Stomach (tissue), 9 donors: ENCODE data around the gene COX7A2. TPM values are rescaled to one million over a fixed set of nuclear protein-coding genes. Genes with fewer than 3 reads are reported as not detected.

ENCODE experiments used
- DNase-seq, 2 donors: peaks; one replicate each; pipeline versions ENCODE4 v3.0.0 to v3.0.0-alpha.2; 2013 to 2019
- H3K27ac ChIP-seq, 5 donors: fragments of 200-600 bp in 4 of 5; sonication (generic) in 4 of 5; one replicate each; pipeline ENCODE4 v1.5.1; 2013 to 2019; ENCODE audit warnings: mild to moderate bottlenecking in 1 of 5, moderate library complexity in 1 of 5
- H3K27me3 ChIP-seq, 3 donors: fragments of 200-600 bp; sonication (generic); one replicate each; pipeline ENCODE4 v1.5.1; 2017 to 2019; ENCODE audit warnings: mixed run types in 1 of 3
- H3K36me3 ChIP-seq, 4 donors: fragments of 200-600 bp; sonication (generic); 1 replicate in 3 of 4; 2 replicates in 1 of 4; pipeline ENCODE4 v1.5.1; 2016 to 2019
- H3K4me1 ChIP-seq, 4 donors: fragments of 200-600 bp; sonication (generic); one replicate each; pipeline ENCODE4 v1.5.1; 2016 to 2019
- H3K4me3 ChIP-seq, 4 donors: fragments of 200-600 bp; sonication (generic) in 3 of 4; one replicate each; pipeline ENCODE4 v1.5.1; 2016 to 2019; ENCODE audit warnings: mild to moderate bottlenecking in 1 of 4
- H3K9me3 ChIP-seq, 4 donors: fragments of 200-600 bp; sonication (generic); one replicate each; pipeline ENCODE4 v1.5.1; 2016 to 2019
- EP300 ChIP-seq: sonication (generic); formaldehyde crosslinking; IDR thresholded peaks from one replicate; pipeline ENCODE4 v1.6.1; 2017; ENCODE audit warnings: antibody characterized with exemption
- POLR2A ChIP-seq, 4 donors: fragments of 450-650 bp; IDR thresholded peaks; one replicate each; pipeline ENCODE4 v1.6.1; 2016; ENCODE audit warnings: antibody characterized with exemption in 4 of 4, control low read depth in 2 of 4, mild to moderate bottlenecking in 1 of 4, moderate library complexity in 1 of 4
- POLR2AphosphoS5 ChIP-seq, 3 donors: sonication (generic); formaldehyde crosslinking; IDR thresholded peaks; one replicate each; pipeline ENCODE4 v1.6.1; 2016; ENCODE audit warnings: antibody characterized with exemption in 3 of 3
- WGBS, 5 donors: extraction: QIAGEN DNeasy Blood & Tissue Kit in 3 of 5; methylation state at CpG; one replicate each; pipeline versions ENCODE4 v1.1.5 to v1.1.7; 2013 to 2018; 5-methylcytosine and 5-hydroxymethylcytosine counted together
- intact Hi-C: fragments of 100-400 bp; cut with DNase I; formaldehyde crosslinking; loops from one replicate; pipeline ENCODE4 v1.15.1; 2023; ENCODE audit warnings: low total_unique reads
- polyA plus RNA-seq, 3 donors: library from polyadenylated mRNA; stranded (reverse); fragments of 200-250 nt; gene quantifications; one replicate each; pipeline ENCODE4 v1.2.3, GENCODE V29; 2013
- total RNA-seq, 5 donors: library from RNA; depleted of rRNA; stranded (reverse); fragments of >200 nt; gene quantifications; one replicate each; pipeline versions ENCODE4 v1.1.0 to v1.2.3, GENCODE V29; 2014 to 2016
- TF ChIP-seq, protein P1 (sequence below), 7 experiments: fragments of 450-650 bp in 4 of 7; fragments of 200-600 bp in 3 of 7; sonication (generic) in 3 of 7; IDR thresholded peaks; one replicate each; pipeline ENCODE4 v1.5.1; 2016 to 2019; ENCODE audit warnings: antibody characterized with exemption in 7 of 7, control low read depth in 2 of 7, mild to moderate bottlenecking in 1 of 7
- donor health status: healthy with polysubstance abuse.
- donor health status: Bipolar disorder and iron deficiency.
- donor health status: healthy.

Gene COX7A2
- total and polyA plus RNA-seq, 8 donors: 27.8 to 1,513 (median 406) TPM

DNA sequence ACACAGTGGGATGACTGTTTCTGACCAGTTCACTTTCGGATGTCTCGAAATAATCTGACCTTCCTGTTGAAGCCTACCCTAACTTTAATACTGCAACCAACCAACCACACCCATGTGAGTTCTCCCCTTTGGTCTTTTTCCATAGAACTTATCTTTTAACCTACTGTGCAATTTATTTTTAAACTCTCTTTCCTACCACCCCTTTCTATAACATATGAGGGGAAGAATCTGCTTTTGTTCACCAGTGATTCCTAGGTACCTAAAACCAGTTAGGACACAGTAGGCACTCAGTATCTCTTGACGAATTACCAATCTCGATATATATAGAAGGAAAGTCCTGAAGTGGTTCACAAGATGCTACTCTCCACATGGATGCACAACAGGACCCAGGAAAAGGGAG, 7.0 kb downstream of the COX7A2 start:
- Histone ChIP-seq H3K4me3 (no peak overlapping the region), H3K4me1 (peaks cover 3 to 29% (median 9%) of the 10 kb centered on the region in 4 donors), H3K36me3 (peaks cover 30 to 53% (median 50%) of the 10 kb centered on the region in 4 donors), H3K27me3 (no peaks in the 10 kb centered on the region), H3K27ac (no peak overlapping the region), H3K9me3 (no peaks in the 10 kb centered on the region)
- DNase-seq: no peak
- intact Hi-C loops: no loop called here
- TF ChIP-seq POLR2AphosphoS5 (IDR thresholded peaks at IDR 0.05) (no peak), POLR2A (IDR thresholded peaks at IDR 0.05) (no peak), EP300 (no peak)
- TF ChIP-seq, protein P1, sequence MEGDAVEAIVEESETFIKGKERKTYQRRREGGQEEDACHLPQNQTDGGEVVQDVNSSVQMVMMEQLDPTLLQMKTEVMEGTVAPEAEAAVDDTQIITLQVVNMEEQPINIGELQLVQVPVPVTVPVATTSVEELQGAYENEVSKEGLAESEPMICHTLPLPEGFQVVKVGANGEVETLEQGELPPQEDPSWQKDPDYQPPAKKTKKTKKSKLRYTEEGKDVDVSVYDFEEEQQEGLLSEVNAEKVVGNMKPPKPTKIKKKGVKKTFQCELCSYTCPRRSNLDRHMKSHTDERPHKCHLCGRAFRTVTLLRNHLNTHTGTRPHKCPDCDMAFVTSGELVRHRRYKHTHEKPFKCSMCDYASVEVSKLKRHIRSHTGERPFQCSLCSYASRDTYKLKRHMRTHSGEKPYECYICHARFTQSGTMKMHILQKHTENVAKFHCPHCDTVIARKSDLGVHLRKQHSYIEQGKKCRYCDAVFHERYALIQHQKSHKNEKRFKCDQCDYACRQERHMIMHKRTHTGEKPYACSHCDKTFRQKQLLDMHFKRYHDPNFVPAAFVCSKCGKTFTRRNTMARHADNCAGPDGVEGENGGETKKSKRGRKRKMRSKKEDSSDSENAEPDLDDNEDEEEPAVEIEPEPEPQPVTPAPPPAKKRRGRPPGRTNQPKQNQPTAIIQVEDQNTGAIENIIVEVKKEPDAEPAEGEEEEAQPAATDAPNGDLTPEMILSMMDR (IDR thresholded peaks at IDR 0.05): no peak
- WGBS, 5 donors: 86 to 95% (median 92%) methylated on average over 4 of the region's 4 CpGs

DNA sequence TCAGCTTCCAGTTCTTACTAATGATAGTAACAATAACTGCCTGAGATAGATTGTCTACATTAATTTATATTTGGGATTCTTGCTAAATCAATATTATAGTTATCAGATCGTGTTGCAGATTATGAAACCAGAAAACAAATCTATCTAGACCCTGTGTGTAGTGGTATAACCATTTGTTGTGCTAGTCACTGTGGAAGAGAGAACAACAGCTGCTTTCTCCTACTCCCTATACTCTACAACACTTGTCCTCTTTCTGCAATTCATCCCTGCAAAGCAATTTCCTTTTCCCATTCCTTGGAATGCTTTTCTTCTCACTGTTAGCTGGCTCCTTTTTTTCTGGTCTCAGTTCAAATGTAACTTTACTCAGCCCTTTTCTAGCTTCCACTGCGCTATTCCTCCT, 8.3 kb downstream of the COX7A2 start:
- WGBS, 5 donors: 65 to 90% (median 70%) methylated on average over 2 of the region's 2 CpGs
- Histone ChIP-seq H3K4me1 (peaks cover 0 to 16% (median 4%) of the 10 kb centered on the region in 4 donors), H3K27me3 (no peaks in the 10 kb centered on the region), H3K36me3 (peaks cover 30 to 46% (median 43%) of the 10 kb centered on the region in 4 donors), H3K4me3 (no peak overlapping the region), H3K9me3 (no peaks in the 10 kb centered on the region), H3K27ac (no peak overlapping the region)
- no peak for TF ChIP-seq POLR2A (IDR thresholded peaks at IDR 0.05)
- intact Hi-C loops: no loop called here
- no peak for DNase-seq

DNA sequence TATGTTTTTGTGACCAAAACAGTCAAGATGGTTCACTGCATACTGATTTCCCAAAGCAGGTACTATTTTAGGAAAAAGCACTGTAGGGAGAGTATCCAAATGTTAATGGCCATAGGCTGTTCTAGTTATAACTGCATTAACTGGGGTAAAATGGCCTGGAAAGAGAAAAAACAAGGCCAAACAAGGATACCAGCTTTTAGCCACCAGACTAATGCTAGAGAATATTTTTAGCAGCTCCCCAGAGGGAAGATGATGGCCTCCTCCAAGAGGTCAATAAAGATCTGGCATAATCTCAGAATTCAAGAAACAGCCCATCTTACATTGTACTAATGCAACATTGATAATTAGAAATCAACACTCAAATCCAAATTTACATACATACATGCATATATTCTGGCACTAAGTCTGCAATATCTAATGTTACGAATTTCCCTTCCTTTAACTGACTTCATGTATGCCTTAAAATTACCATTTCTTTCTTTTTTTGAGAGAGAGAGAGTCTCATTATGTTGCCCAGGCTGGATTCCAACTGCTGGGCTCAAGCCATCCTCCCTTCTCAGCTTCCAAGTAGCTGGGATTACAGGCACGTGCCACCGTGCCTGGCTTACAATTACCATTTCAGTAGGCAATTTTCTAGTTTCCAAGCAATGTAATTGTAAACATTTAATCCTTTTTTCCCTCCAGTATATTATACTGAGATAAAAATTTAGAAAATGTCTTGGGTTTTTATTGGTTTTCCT, 9.3 kb downstream of the COX7A2 start:
- Histone ChIP-seq H3K27me3 (no peaks in the 10 kb centered on the region), H3K27ac (no peak overlapping the region), H3K36me3 (peaks cover 22 to 36% (median 34%) of the 10 kb centered on the region in 4 donors), H3K9me3 (no peaks in the 10 kb centered on the region), H3K4me3 (no peak overlapping the region), H3K4me1 (peaks cover 0 to 6% (median 3%) of the 10 kb centered on the region in 4 donors)
- no peak for DNase-seq
- TF ChIP-seq, protein P1 (IDR thresholded peaks at IDR 0.05): no peak
- no peak for TF ChIP-seq EP300
- no peak for TF ChIP-seq POLR2A (IDR thresholded peaks at IDR 0.05)
- no peak for TF ChIP-seq POLR2AphosphoS5 (IDR thresholded peaks at IDR 0.05)
- intact Hi-C loops: no loop called here
- 55 to 75% (median 60%) methylated on average over 3 of the region's 3 CpGs for WGBS, 5 donors

DNA sequence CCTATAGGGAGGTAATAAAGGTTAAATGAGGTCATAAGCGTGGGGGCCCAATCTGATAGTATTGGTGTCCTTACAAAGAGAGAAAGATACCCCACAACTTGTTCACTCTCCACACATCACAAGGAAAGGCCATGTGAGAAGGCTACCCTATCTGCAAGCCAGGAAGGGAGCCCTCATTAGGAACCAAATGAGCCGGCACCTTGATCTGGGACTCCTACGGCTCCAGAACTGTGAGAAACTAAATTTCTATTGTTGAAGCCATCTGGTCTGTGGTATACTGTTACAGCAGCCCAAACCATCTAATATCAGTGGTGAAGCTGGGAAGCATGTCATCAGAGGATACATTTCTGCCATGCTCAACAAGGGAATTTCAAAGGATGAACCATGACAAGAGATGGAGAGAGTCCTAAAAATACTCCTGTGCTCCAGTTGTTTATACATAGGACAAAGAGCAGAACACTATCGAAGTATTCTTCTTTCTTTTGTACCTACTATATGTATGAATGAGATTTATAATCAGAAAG, 10.4 kb downstream of the COX7A2 start:
- H3K27ac ChIP-seq: no peak overlapping the region
- H3K36me3 ChIP-seq: peaks cover 15 to 25% (median 22%) of the 10 kb centered on the region in 4 donors
- H3K4me1 ChIP-seq: peaks cover 0 to 6% (median 0%) of the 10 kb centered on the region in 4 donors
- 84 to 93% (median 91%) methylated on average over 4 of the region's 4 CpGs for WGBS, 5 donors
- intact Hi-C loops: no loop called here
- no peak for DNase-seq
- no peak for TF ChIP-seq POLR2A (IDR thresholded peaks at IDR 0.05)
- H3K9me3 ChIP-seq: no peaks in the 10 kb centered on the region
- no peaks in the 10 kb centered on the region for H3K27me3 ChIP-seq
- no peak overlapping the region for H3K4me3 ChIP-seq

DNA sequence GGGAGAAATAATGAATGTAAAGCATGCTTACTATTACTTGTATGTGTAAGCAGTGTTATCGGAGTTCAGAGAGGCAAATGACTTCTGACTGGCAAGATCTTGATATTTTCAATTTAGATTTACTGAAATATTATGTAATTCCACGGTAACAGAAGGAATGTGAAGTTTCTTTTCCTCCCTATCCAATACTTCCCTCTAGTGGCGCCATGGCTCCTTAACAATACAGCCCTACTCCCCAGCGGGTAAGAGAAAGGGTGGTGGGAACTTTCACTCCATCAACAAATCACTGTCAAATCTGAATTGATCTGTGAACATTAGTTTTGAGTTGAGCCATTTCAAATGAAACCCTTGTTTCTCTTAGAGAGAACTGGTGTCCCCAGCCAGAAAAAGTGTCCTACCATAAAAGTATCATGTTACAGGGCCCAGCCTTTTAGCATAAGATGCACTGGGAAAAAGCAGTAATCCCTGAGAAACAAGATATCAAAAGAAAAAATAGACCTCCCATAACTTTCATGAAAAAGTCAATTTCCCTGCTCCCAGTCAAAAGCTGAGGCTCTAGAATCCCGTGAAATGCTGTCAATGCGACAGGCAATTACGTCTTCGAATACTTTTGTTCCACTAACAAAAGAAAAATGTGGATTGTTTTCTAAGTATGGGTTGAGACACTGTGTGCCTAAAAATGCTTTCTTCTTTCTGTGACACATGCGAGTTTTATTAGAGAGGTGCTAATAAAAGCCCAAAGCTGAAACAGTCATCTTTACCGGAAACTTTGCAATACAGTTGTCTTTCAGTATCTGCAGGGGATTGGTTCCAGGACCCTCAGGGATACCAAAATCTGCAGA, 12.9 kb downstream of the COX7A2 start:
- peaks cover 0 to under 1% (median 0%) of the 10 kb centered on the region in 4 donors for H3K36me3 ChIP-seq
- no peaks in the 10 kb centered on the region for H3K27me3 ChIP-seq
- intact Hi-C loops: no loop called here
- peaks cover 0 to 6% (median 2%) of the 10 kb centered on the region in 4 donors for H3K4me1 ChIP-seq
- WGBS, 5 donors: 53 to 59% (median 56%) methylated on average over 10 of the region's 10 CpGs
- TF ChIP-seq EP300 (no peak), POLR2AphosphoS5 (IDR thresholded peaks at IDR 0.05) (no peak), POLR2A (IDR thresholded peaks at IDR 0.05) (no peak)
- TF ChIP-seq, protein P1 (IDR thresholded peaks at IDR 0.05): peak in 5 of 7 experiments; percentile 27 to 64 (median 48)
- H3K27ac ChIP-seq: no peak overlapping the region
- no peaks in the 10 kb centered on the region for H3K9me3 ChIP-seq
- no peak overlapping the region for H3K4me3 ChIP-seq
- DNase-seq: peak in 1 of 2 donors; percentile 61
